A673 (cell line): ENCODE data around the gene RAB36. TPM values are rescaled to one million over a fixed set of nuclear protein-coding genes. Genes with fewer than 3 reads are reported as not detected.

Experiments
- Bru-seq: library from RNA; stranded (reverse); fragments of 400-500 nt; gene quantifications from one replicate; lab custom pipeline; 2021; lab: Mats Ljungman, UMichigan
- BruChase-seq, 2 experiments: library from RNA; stranded (reverse); fragments of 400-500 nt; gene quantifications; one replicate each; lab custom pipeline; 2021; lab: Mats Ljungman, UMichigan
- BruUV-seq: library from RNA; stranded (reverse); fragments of 400-500 nt; replicated peaks from 2 replicates; lab custom pipeline; 2021; lab: Mats Ljungman, UMichigan
- CTCF ChIA-PET: fragments of 300-600 bp; sonication (Branson Sonifier 250); formaldehyde crosslinking; loops from one replicate; lab custom pipeline; 2022; ENCODE audit warnings: antibody characterized with exemption; lab: Charles Lee
- POLR2A ChIA-PET: fragments of 300-600 bp; sonication (Branson Sonifier 250); formaldehyde crosslinking; loops from one replicate; lab custom pipeline; 2022; ENCODE audit warnings: antibody characterized with exemption; ENCODE audit not compliant: low non-redundant PET; lab: Charles Lee
- DNase-seq: peaks from one replicate; pipeline ENCODE4 v3.0.0-alpha.2; 2015; ENCODE audit warnings: low spot score
- H3K27ac ChIP-seq: fragments of 200-600 bp; sonication (generic); 2 replicates; pipeline ENCODE4 v1.5.1; 2016; ENCODE audit warnings: mixed run types, low read depth, mild to moderate bottlenecking, mixed read lengths, antibody characterized with exemption, low read length; ENCODE audit not compliant: poor library complexity, severe bottlenecking
- H3K27me3 ChIP-seq: fragments of 200-600 bp; sonication (generic); replicated peaks from 2 replicates; pipeline ENCODE4 v1.6.1; 2017; ENCODE audit warnings: mixed run types, low read depth, mild to moderate bottlenecking, mixed read lengths, antibody characterized with exemption, low read length; ENCODE audit not compliant: insufficient read depth, poor library complexity
- H3K36me3 ChIP-seq: fragments of 200-600 bp; sonication (generic); 2 replicates; pipeline ENCODE4 v1.6.1; 2016; ENCODE audit warnings: mixed run types, mild to moderate bottlenecking, mixed read lengths, antibody characterized with exemption, low read length; ENCODE audit not compliant: insufficient read depth, poor library complexity, severe bottlenecking
- H3K4me1 ChIP-seq: fragments of 200-600 bp; sonication (generic); 2 replicates; pipeline ENCODE4 v1.6.1; 2017; ENCODE audit warnings: mixed run types, mild to moderate bottlenecking, mixed read lengths, antibody characterized with exemption, low read length; ENCODE audit not compliant: insufficient read depth, poor library complexity, severe bottlenecking
- H3K4me3 ChIP-seq: fragments of 200-600 bp; sonication (generic); 2 replicates; pipeline ENCODE4 v1.5.1; 2016; ENCODE audit warnings: low read depth, mixed run types, mild to moderate bottlenecking, mixed read lengths, low read length; ENCODE audit not compliant: poor library complexity, severe bottlenecking
- H3K9me3 ChIP-seq: fragments of 200-600 bp; sonication (generic); 2 replicates; pipeline ENCODE4 v1.6.1; 2016; ENCODE audit warnings: mixed run types, low read depth, mild to moderate bottlenecking, mixed read lengths, antibody characterized with exemption, low read length; ENCODE audit not compliant: poor library complexity, severe bottlenecking
- EZH2 ChIP-seq: fragments of 200-600 bp; sonication (generic); IDR thresholded peaks from 2 replicates; pipeline ENCODE4 v1.6.1; 2017; ENCODE audit warnings: borderline replicate concordance, low read depth, mild to moderate bottlenecking, mixed read lengths, antibody characterized with exemption, low read length; ENCODE audit not compliant: poor library complexity, severe bottlenecking
- intact Hi-C: fragments of 100-400 bp; cut with micrococcal nuclease; formaldehyde crosslinking; loops from one replicate; pipeline ENCODE4 v1.10.0; 2022; ENCODE audit not compliant: unreplicated experiment
- long read RNA-seq: library from polyadenylated mRNA; stranded (forward); transcript quantifications from one replicate; pipeline ENCODE4 v2.0.0, GENCODE V29; 2022
- total RNA-seq: library from RNA; stranded (reverse); gene quantifications from 2 replicates; pipeline ENCODE4 v1.2.3, GENCODE V29; 2021
- TF ChIP-seq, protein P1 (sequence below): fragments of 300-800, 200-600 bp; sonication (generic); conservative IDR thresholded peaks from 2 replicates; pipeline ENCODE4 v1.5.1; 2017; ENCODE audit warnings: low read depth, mild to moderate bottlenecking, antibody characterized with exemption, low read length, moderate library complexity, mixed read lengths

The RAB36 gene, protein sequence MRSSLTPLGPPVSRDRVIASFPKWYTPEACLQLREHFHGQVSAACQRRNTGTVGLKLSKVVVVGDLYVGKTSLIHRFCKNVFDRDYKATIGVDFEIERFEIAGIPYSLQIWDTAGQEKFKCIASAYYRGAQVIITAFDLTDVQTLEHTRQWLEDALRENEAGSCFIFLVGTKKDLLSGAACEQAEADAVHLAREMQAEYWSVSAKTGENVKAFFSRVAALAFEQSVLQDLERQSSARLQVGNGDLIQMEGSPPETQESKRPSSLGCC
- 4.1 and 4.9 TPM in 2 replicates for total RNA-seq
- percentile 45 among the genes with signal in this experiment for Bru-seq, nascent RNA
- BruChase-seq, experiment 1, labeled RNA remaining after a 2-hour chase, result percentile 43 among the genes with signal in this experiment
- percentile 45 among the genes with signal in this experiment for BruChase-seq, experiment 2, labeled RNA remaining after a 6-hour chase
- long read RNA-seq, partial matches to known transcripts, result 4 of 14 reads
- long read RNA-seq, other reads (novel, unspliced or antisense), result 7 of 14 reads

DNA sequence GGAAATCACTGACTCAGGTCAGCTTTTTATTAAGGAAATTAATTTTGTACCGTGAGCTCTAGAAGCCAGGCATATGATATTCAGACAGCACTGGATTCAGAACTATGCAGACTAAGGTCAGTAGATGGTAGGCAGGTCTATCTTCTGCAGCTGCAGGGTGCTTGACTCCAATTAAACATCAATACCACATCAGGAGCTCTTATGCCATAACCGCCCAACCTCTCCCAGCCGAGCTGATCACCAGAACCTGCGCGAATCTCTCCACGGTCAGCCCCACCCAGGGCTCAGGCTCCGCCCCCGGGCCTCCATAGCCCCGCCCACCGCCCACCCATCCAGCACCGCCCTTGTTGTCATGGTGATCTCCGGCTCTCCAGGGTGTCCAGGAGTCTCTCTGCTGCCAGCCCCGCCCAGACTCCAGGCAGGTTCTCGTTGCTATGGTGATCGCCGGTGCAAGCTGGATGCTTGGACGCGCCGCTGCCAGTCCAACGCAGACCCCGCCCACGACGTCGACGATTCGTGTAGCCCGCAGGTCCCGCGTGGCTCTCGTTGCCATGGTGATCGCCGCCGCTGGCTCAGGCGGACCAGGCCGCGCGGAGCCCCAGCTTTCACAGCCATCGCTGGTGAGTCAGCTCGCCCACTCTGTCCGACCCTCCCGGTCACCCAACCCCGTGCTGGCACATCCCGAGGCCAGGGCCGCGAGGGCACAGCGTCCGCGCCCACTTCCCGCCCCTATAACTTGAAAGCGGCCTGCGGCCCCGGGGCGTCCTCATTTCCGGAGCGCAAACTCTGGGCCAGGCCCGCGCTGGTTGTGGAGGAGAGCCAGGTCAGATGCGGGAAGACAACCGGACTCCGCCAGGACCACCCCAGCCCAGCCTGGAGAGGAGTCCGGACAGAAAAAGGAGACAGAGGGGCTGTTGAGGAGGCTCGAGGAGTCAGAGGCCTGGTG lies at the start of gene RAB36:
RAB36 (plus strand) TSS at position 546 of the 946 bp plus-strand sequence. CDS start 1,140 bp downstream, outside the sequence.
- Histone ChIP-seq H3K27me3 (no peaks in the 10 kb centered on the region), H3K4me3 (peak within 1 kb of the TSS; percentile 52), H3K4me1 (peaks cover 4% of the 10 kb centered on the region), H3K27ac (no peak within 1 kb of the TSS), H3K9me3 (no peaks in the 10 kb centered on the region), H3K36me3 (no peaks in the 10 kb centered on the region)
- BruUV-seq, result no TSS peak
- DNase-seq, result peak; percentile 99
- intact Hi-C loops, result no loop called here
- CTCF ChIA-PET, result interaction anchor here (0.6 to 1.4 kb wide), 5 partner anchors 29 to 1008 kb away, joined by 3 to 7 read pairs (median 4); no protein-coding TSS in a partner anchor
- POLR2A ChIA-PET, result no interaction called here
- no peak for TF ChIP-seq EZH2

DNA sequence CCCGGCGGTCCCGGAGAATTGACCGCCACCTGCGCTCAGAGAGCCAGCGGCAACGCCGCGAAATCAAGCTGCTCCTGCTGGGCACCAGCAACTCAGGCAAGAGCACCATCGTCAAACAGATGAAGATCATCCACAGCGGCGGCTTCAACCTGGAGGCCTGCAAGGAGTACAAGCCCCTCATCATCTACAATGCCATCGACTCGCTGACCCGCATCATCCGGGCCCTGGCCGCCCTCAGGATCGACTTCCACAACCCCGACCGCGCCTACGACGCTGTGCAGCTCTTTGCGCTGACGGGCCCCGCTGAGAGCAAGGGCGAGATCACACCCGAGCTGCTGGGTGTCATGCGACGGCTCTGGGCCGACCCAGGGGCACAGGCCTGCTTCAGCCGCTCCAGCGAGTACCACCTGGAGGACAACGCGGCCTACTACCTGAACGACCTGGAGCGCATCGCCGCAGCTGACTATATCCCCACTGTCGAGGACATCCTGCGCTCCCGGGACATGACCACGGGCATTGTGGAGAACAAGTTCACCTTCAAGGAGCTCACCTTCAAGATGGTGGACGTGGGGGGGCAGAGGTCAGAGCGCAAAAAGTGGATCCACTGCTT lies 49.4 kb upstream of the RAB36 start:
- POLR2A ChIA-PET, result no interaction called here

GRCh38 chr22:23097412-23098229 lies 47.7 kb upstream of the RAB36 start:
- Histone ChIP-seq H3K4me1 (peaks cover 6% of the 10 kb centered on the region), H3K36me3 (no peaks in the 10 kb centered on the region), H3K27ac (no peak overlapping the region), H3K9me3 (no peaks in the 10 kb centered on the region), H3K27me3 (no peaks in the 10 kb centered on the region), H3K4me3 (no peak overlapping the region)
- intact Hi-C loops, result no loop called here
- DNase-seq, result no peak
- BruUV-seq, result no TSS peak
- no peak for TF ChIP-seq EZH2
- TF ChIP-seq, protein P1, sequence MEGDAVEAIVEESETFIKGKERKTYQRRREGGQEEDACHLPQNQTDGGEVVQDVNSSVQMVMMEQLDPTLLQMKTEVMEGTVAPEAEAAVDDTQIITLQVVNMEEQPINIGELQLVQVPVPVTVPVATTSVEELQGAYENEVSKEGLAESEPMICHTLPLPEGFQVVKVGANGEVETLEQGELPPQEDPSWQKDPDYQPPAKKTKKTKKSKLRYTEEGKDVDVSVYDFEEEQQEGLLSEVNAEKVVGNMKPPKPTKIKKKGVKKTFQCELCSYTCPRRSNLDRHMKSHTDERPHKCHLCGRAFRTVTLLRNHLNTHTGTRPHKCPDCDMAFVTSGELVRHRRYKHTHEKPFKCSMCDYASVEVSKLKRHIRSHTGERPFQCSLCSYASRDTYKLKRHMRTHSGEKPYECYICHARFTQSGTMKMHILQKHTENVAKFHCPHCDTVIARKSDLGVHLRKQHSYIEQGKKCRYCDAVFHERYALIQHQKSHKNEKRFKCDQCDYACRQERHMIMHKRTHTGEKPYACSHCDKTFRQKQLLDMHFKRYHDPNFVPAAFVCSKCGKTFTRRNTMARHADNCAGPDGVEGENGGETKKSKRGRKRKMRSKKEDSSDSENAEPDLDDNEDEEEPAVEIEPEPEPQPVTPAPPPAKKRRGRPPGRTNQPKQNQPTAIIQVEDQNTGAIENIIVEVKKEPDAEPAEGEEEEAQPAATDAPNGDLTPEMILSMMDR, result no peak
- ChIA-PET POLR2A (no interaction called here), CTCF (no interaction called here)

More for the DNA sequence above, 49.4 kb upstream of the RAB36 start:
- H3K27me3 ChIP-seq, result no peaks in the 10 kb centered on the region
- no peak for DNase-seq
- no peak overlapping the region for H3K4me3 ChIP-seq
- TF ChIP-seq EZH2, result no peak
- TF ChIP-seq, protein P1, result no peak
- no TSS peak for BruUV-seq
- H3K4me1 ChIP-seq, result peaks cover 6% of the 10 kb centered on the region
- H3K27ac ChIP-seq, result no peak overlapping the region
- CTCF ChIA-PET, result no interaction called here
- intact Hi-C loops, result no loop called here
- no peaks in the 10 kb centered on the region for H3K36me3 ChIP-seq
- no peaks in the 10 kb centered on the region for H3K9me3 ChIP-seq
